Measurements from ENCODE around the gene ALCAM.
"Not testable (repeated sequence)": the region's sequence is repeated elsewhere in the genome, so short reads cannot be mapped to it uniquely, and the experiment has no call there.

ALCAM gene

DNA sequence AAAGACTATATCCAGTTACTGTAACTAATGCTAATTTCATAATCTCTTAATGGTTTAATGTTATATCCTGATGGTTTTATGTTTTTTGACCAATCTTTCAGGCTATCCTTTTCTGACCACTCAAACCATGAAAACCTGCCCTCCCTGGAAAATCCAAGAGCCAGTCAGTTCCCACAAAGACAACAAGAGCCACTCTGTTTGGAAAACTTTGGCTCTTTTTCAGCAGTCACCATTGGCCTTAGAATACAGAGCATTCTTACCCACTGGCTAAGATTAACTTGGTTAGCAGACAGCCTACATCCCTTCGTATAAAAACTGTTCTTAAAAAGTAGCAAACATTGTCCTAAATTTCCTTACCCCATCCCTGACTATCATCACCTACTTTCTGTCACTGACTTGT lies 32.9 kb downstream of the ALCAM start:
- no peak overlapping the region for H3K4me2 ChIP-seq
- H3K4me1 ChIP-seq (ENCODE audit: low read depth, poor library complexity, severe bottlenecking) = no peaks in the 10 kb centered on the region
- no peaks in the 10 kb centered on the region for H3K27me3 ChIP-seq (ENCODE audit: insufficient read depth, low read depth)
- no peak overlapping the region for H2AFZ ChIP-seq (ENCODE audit: low read depth)
- no peak overlapping the region for H3K27ac ChIP-seq
- no peak overlapping the region for H3K9ac ChIP-seq
- H3K36me3 ChIP-seq (ENCODE audit: insufficient read depth) = no peaks in the 10 kb centered on the region
- H4K20me1 ChIP-seq (ENCODE audit: insufficient read depth) = no peaks in the 10 kb centered on the region
- TF ChIP-seq CTCF (conservative IDR thresholded peaks at IDR 0.05; ENCODE audit: low read depth, low read length) = no peak
- no peak overlapping the region for H3K4me3 ChIP-seq (IDR thresholded peaks at IDR 0.05; ENCODE audit: insufficient read depth, low read depth, low read length)
- H3K79me2 ChIP-seq (ENCODE audit: insufficient read depth, low read depth) = no peaks in the 10 kb centered on the region

DNA sequence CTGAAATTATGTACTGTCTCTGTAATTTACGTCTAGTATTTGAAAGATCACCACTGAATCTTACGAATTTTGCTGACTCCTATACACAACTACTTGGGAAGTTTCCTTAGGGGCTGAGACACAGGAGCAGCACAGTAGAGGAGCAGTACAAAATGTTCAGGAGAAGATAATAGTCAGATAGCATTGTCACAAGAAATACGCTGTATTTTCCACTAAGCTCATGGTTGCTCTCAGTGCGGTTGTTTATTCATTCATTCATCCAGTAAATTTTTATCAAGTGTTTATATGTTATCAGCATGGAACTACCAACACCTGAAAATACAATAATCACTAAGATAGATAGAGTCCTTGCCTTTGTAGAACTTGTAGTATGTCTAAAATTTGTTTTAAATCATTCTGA lies 34.5 kb downstream of the ALCAM start:
- H3K4me3 ChIP-seq (IDR thresholded peaks at IDR 0.05; ENCODE audit: insufficient read depth, low read depth, low read length) = no peak overlapping the region
- H4K20me1 ChIP-seq (ENCODE audit: insufficient read depth) = no peaks in the 10 kb centered on the region
- no peaks in the 10 kb centered on the region for H3K4me1 ChIP-seq (ENCODE audit: low read depth, poor library complexity, severe bottlenecking)
- TF ChIP-seq CTCF (conservative IDR thresholded peaks at IDR 0.05; ENCODE audit: low read depth, low read length) = no peak
- H3K27ac ChIP-seq = no peak overlapping the region
- H3K9ac ChIP-seq = no peak overlapping the region
- no peak overlapping the region for H3K4me2 ChIP-seq
- H3K27me3 ChIP-seq (ENCODE audit: insufficient read depth, low read depth) = no peaks in the 10 kb centered on the region
- no peaks in the 10 kb centered on the region for H3K36me3 ChIP-seq (ENCODE audit: insufficient read depth)
- H2AFZ ChIP-seq (ENCODE audit: low read depth) = no peak overlapping the region
- H3K79me2 ChIP-seq (ENCODE audit: insufficient read depth, low read depth) = no peaks in the 10 kb centered on the region

DNA sequence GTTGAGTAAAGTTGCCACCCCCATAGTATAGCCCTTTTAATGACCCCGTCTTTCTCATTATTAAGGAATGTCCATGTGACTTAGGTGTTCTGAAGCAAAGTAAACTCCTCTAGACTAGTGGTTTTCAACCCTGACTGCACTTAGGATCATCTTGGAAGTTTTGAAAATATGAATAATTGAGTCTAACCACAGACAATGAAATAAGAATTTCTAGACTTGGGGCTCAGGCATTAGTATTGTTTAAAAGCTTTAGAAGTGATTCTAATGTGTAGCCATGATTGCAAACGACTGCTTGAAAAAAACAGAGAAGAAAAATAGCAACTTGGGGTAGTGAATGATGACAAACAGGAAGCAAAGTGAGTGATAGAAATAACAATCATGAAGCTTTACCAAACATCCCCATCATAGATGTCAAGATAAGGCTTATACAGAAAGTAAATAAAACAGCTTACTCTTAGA lies 35.0 kb downstream of the ALCAM start:
- Histone ChIP-seq H3K4me2 (no peak overlapping the region), H2AFZ (ENCODE audit: low read depth) (no peak overlapping the region), H3K27me3 (ENCODE audit: insufficient read depth, low read depth) (no peaks in the 10 kb centered on the region), H3K4me3 (IDR thresholded peaks at IDR 0.05; ENCODE audit: insufficient read depth, low read depth, low read length) (no peak overlapping the region), H3K4me1 (ENCODE audit: low read depth, poor library complexity, severe bottlenecking) (no peaks in the 10 kb centered on the region), H4K20me1 (ENCODE audit: insufficient read depth) (no peaks in the 10 kb centered on the region), H3K9ac (no peak overlapping the region), H3K79me2 (ENCODE audit: insufficient read depth, low read depth) (no peaks in the 10 kb centered on the region), H3K27ac (no peak overlapping the region), H3K36me3 (ENCODE audit: insufficient read depth) (no peaks in the 10 kb centered on the region)
- no peak for TF ChIP-seq CTCF (conservative IDR thresholded peaks at IDR 0.05; ENCODE audit: low read depth, low read length)

GRCh38 chr3:105402287-105402801 lies 35.6 kb downstream of the ALCAM start:
- Histone ChIP-seq H3K9ac (no peak overlapping the region), H3K27me3 (ENCODE audit: insufficient read depth, low read depth) (no peaks in the 10 kb centered on the region), H3K4me2 (no peak overlapping the region), H3K4me3 (IDR thresholded peaks at IDR 0.05; ENCODE audit: insufficient read depth, low read depth, low read length) (no peak overlapping the region), H3K79me2 (ENCODE audit: insufficient read depth, low read depth) (no peaks in the 10 kb centered on the region), H3K4me1 (ENCODE audit: low read depth, poor library complexity, severe bottlenecking) (no peaks in the 10 kb centered on the region), H3K27ac (no peak overlapping the region), H3K36me3 (ENCODE audit: insufficient read depth) (no peaks in the 10 kb centered on the region), H2AFZ (ENCODE audit: low read depth) (no peak overlapping the region), H4K20me1 (ENCODE audit: insufficient read depth) (no peaks in the 10 kb centered on the region)
- TF ChIP-seq CTCF (conservative IDR thresholded peaks at IDR 0.05; ENCODE audit: low read depth, low read length) = no peak

GRCh38 chr3:105403034-105403433 lies 36.3 kb downstream of the ALCAM start:
- not testable (repeated sequence) for H2AFZ ChIP-seq (ENCODE audit: low read depth); H3K79me2 ChIP-seq (ENCODE audit: insufficient read depth, low read depth); H3K36me3 ChIP-seq (ENCODE audit: insufficient read depth); H3K27ac ChIP-seq; H3K4me2 ChIP-seq; H3K9ac ChIP-seq; H3K27me3 ChIP-seq (ENCODE audit: insufficient read depth, low read depth); H3K4me3 ChIP-seq (IDR thresholded peaks at IDR 0.05; ENCODE audit: insufficient read depth, low read depth, low read length); H4K20me1 ChIP-seq (ENCODE audit: insufficient read depth); H3K4me1 ChIP-seq (ENCODE audit: low read depth, poor library complexity, severe bottlenecking)

Data from KMS-11 (cell line).